HepG2 (cell line): ENCODE results near the gene SMARCA4. TPM values are rescaled to one million over a fixed set of nuclear protein-coding genes. Genes with fewer than 3 reads are reported as not detected.

Source experiments
- ERF ChIP-seq: IDR thresholded peaks from 2 replicates; pipeline ENCODE4 v1.6.1; 2018; ENCODE audit warnings: missing biosample characterization, missing genetic modification reagents
- HNRNPLL ChIP-seq: fragments of 200-400 bp; formaldehyde crosslinking; IDR thresholded peaks from 2 replicates; pipeline ENCODE4 v1.6.1; 2017; ENCODE audit warnings: mild to moderate bottlenecking, low read depth, low read length; ENCODE audit not compliant: poor library complexity, severe bottlenecking
- POLR2A ChIP-seq, 2 experiments: IDR thresholded peaks; 2 replicates each; pipeline ENCODE4 v1.6.1; 2011; ENCODE audit warnings: low read depth in 2 of 2, low read length in 2 of 2, mild to moderate bottlenecking in 1 of 2, moderate library complexity in 1 of 2; ENCODE audit not compliant: insufficient read depth in 1 of 2
- RFX5 ChIP-seq: IDR thresholded peaks from 2 replicates; pipeline ENCODE4 v1.6.1; 2011; ENCODE audit warnings: low read depth, low read length, improper control_type of control experiment
- ZNF24 ChIP-seq: fragments of 450-650 bp; IDR thresholded peaks from 2 replicates; pipeline ENCODE4 v1.6.1; 2017; ENCODE audit warnings: antibody characterized with exemption, mild to moderate bottlenecking
- ZNF432 ChIP-seq: sonication (generic); formaldehyde crosslinking; IDR thresholded peaks from 2 replicates; pipeline ENCODE4 v1.5.0; 2020; ENCODE audit warnings: missing genetic modification reagents, mild to moderate bottlenecking, borderline replicate concordance
- ZNF44 ChIP-seq: sonication (generic); formaldehyde crosslinking; IDR thresholded peaks from 2 replicates; pipeline ENCODE4 v1.5.1; 2020; ENCODE audit warnings: mild to moderate bottlenecking, missing genetic modification reagents
- ZZZ3 ChIP-seq: sonication (generic); formaldehyde crosslinking; IDR thresholded peaks from 2 replicates; pipeline ENCODE4 v1.4.0; 2020; ENCODE audit warnings: missing genetic modification reagents, mild to moderate bottlenecking, borderline replicate concordance
- polyA plus RNA-seq, 8 experiments: library from polyadenylated mRNA; depleted of rRNA in 3 of 8; stranded (reverse) in 7 of 8; unstranded in 1 of 8; fragments of >200 nt; fragmentation: Illumina TruSeq in 4 of 8; extraction: Trizol in 4 of 8; gene quantifications; 2 replicates each; pipeline versions ENCODE4 v1.2.1 to v1.2.3, GENCODE V29; 2011 to 2016; ENCODE audit warnings: low read depth in 4 of 8, missing spikeins in 1 of 8, mixed read lengths in 1 of 8; ENCODE audit not compliant: insufficient read depth in 1 of 8
- total RNA-seq, 5 experiments: library from RNA; depleted of rRNA; stranded (reverse); fragments of >200 nt; fragmentation: Illumina TruSeq; extraction: Trizol; gene quantifications; 2 replicates each; pipeline ENCODE4 v1.2.3, GENCODE V29; 2016; ENCODE audit warnings: low read depth in 1 of 5
- TF ChIP-seq, protein P1 (sequence below): sonication (generic); IDR thresholded peaks from 2 replicates; pipeline ENCODE4 v1.6.1; 2016; ENCODE audit warnings: low read depth, borderline replicate concordance
- TF ChIP-seq, protein P2 (sequence below): IDR thresholded peaks from 2 replicates; pipeline ENCODE4 v1.6.1; 2016; ENCODE audit warnings: mild to moderate bottlenecking, missing biosample characterization, missing genetic modification reagents
- TF ChIP-seq, protein P3 (sequence below): sonication (generic); formaldehyde crosslinking; IDR thresholded peaks from 2 replicates; pipeline ENCODE4 v1.5.0; 2020; ENCODE audit warnings: missing genetic modification reagents
- TF ChIP-seq, protein P4 (sequence below): sonication (generic); formaldehyde crosslinking; IDR thresholded peaks from 2 replicates; pipeline ENCODE4 v1.4.0; 2020; ENCODE audit warnings: low read depth, mild to moderate bottlenecking, missing genetic modification reagents
- TF ChIP-seq, protein P5 (sequence below): sonication (generic); formaldehyde crosslinking; IDR thresholded peaks from 2 replicates; pipeline ENCODE4 v1.8.1; 2023; ENCODE audit warnings: mild to moderate bottlenecking, missing genetic modification reagents

Gene SMARCA4
- total and polyA plus RNA-seq, 2 of the 13 experiments (the other 11 are each of a cell fraction or from before 2014, with no cell fraction given), result 25.4 to 45.9 TPM

DNA sequence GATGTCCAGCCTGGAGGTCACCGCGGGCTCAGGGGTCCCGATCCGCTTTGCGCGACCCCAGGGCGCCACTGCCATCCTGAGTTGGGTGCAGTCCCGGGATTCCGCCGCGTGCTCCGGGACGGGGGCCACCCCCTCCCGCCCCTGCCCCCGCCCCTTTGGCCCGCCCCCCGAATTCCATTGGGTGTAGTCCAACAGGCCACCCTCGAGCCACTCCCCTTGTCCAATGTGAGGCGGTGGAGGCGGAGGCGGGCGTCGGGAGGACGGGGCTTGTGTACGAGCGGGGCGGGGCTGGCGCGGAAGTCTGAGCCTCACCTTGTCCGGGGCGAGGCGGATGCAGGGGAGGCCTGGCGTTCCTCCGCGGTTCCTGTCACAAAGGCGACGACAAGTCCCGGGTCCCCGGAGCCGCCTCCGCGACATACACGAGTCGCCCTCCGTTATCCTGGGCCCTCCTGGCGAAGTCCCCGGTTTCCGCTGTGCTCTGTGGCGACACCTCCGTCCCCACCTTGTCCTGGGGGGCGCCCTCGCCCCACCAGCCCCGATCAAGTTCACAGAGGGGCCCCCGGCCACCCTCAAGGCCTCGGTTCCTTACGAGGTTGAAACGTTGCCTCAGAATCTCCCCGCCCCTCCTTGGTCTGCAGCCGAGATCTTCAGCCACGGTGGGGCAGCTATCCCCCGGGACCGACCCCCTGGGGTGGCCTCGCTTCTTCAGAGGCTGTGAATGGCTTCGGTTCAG is 129.6 kb downstream of the SMARCA4 start (continued):
- TF ChIP-seq, protein P1, sequence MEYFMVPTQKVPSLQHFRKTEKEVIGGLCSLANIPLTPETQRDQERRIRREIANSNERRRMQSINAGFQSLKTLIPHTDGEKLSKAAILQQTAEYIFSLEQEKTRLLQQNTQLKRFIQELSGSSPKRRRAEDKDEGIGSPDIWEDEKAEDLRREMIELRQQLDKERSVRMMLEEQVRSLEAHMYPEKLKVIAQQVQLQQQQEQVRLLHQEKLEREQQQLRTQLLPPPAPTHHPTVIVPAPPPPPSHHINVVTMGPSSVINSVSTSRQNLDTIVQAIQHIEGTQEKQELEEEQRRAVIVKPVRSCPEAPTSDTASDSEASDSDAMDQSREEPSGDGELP, result peak; percentile 32; the same call in 1 of the 2 replicates
- TF ChIP-seq ZNF432 (CRISPR knock-in tag) (no peak), HNRNPLL (peak; percentile 18), POLR2A (IDR thresholded peaks at IDR 0.05; ENCODE audit: insufficient read depth in 1 of 2, low read depth in 2 of 2, low read length in 2 of 2) (peak; percentile 90 to 98), RFX5 (0 out of 2 replicates have a peak, but pooled peaks have one; percentile 9), ZNF24 (no peak), ERF (CRISPR knock-in tag) (peak; percentile 14; the same call in 1 of the 2 replicates), ZZZ3 (CRISPR knock-in tag) (0 out of 2 replicates have a peak, but pooled peaks have one; percentile 71), ZNF44 (CRISPR knock-in tag) (peak; percentile 43; the same call in 1 of the 2 replicates)
- TF ChIP-seq, protein P2, sequence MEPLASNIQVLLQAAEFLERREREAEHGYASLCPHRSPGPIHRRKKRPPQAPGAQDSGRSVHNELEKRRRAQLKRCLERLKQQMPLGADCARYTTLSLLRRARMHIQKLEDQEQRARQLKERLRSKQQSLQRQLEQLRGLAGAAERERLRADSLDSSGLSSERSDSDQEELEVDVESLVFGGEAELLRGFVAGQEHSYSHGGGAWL (CRISPR knock-in tag), result peak; percentile 75
- TF ChIP-seq, protein P3, sequence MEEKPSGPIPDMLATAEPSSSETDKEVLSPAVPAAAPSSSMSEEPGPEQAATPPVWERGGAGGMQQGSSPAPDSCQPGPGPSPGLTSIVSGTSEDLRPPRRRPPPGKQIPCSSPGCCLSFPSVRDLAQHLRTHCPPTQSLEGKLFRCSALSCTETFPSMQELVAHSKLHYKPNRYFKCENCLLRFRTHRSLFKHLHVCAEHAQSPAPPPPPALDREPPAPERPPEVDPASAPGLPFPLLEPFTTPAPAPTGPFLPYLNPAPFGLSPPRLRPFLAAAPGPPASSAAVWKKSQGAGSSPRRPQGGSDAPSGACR (CRISPR knock-in tag), result peak; percentile 60; the same call in 1 of the 2 replicates
- TF ChIP-seq, protein P4, sequence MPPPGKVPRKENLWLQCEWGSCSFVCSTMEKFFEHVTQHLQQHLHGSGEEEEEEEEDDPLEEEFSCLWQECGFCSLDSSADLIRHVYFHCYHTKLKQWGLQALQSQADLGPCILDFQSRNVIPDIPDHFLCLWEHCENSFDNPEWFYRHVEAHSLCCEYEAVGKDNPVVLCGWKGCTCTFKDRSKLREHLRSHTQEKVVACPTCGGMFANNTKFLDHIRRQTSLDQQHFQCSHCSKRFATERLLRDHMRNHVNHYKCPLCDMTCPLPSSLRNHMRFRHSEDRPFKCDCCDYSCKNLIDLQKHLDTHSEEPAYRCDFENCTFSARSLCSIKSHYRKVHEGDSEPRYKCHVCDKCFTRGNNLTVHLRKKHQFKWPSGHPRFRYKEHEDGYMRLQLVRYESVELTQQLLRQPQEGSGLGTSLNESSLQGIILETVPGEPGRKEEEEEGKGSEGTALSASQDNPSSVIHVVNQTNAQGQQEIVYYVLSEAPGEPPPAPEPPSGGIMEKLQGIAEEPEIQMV (CRISPR knock-in tag), result 0 out of 2 replicates have a peak, but pooled peaks have one; percentile 34
- TF ChIP-seq, protein P5, sequence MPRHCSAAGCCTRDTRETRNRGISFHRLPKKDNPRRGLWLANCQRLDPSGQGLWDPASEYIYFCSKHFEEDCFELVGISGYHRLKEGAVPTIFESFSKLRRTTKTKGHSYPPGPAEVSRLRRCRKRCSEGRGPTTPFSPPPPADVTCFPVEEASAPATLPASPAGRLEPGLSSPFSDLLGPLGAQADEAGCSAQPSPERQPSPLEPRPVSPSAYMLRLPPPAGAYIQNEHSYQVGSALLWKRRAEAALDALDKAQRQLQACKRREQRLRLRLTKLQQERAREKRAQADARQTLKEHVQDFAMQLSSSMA (CRISPR knock-in tag), result peak; percentile 84
